ENCODE measurements around the gene POP7. TPM values are rescaled to one million over a fixed set of nuclear protein-coding genes. Genes with fewer than 3 reads are reported as not detected.
A peak's percentile ranks its signal among the peaks of the same experiment; 100 is the strongest.

Gene POP7
- total and polyA plus RNA-seq, 2 of the 4 experiments (the other 2 are of a cell fraction) = 14.9 to 38.0 TPM

DNA sequence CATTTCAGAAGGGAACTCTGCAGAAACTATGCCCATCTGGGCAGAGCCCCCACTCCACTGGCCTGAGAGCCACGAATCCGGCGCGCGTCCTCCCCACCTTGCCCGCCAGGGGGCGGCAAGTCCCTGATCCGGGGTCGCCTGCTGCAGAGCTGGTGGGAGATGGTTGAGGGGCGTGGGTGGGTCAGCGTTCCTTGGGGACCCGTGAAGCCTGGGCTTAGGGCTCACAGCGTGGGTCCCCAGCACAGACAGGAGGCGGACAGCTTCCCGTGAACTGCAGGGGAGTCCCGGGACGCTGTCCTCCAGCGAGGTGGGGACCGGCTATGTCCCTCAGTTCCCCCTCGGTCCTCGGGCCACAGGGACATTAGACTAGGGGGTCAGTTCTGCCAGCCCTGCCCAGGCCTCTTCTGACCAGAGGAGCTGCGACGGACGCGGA, 585 bp upstream of the POP7 start:
- peak overlapping the region; percentile 80 for H4K91ac ChIP-seq (ENCODE audit: insufficient read depth, low read depth, low read length)
- in situ Hi-C loops (cut with MboI; ENCODE audit: low sequenced_read_pairs) = loop anchor here (5.0 to 25.0 kb wide), 3 partner anchors 119 to 357 kb away; partner anchors contain the start of gene EPHB4
- POLR2A ChIA-PET (ENCODE audit: unreplicated experiment) = interaction anchor here (1.1 to 1.3 kb wide), 2 partner anchors 170 to 184 kb away, joined by 3 to 5 read pairs; partner anchors contain the start of genes SRRT and UFSP1
- CTCF ChIA-PET = interaction anchor here (0.7 to 2.4 kb wide), 17 partner anchors 9 to 189 kb away, joined by 3 to 27 read pairs (median 4); partner anchors contain the start of genes EPHB4 and SLC12A9
- peak overlapping the region; percentile 85 for H3K4me3 ChIP-seq (ENCODE audit: insufficient read depth, low read depth, low read length)
- 1% methylated on average over 12 of the region's 25 CpGs; no CpG with 5 or more reads in 1 of the 2 experiments for WGBS, 2 experiments (ENCODE audit: extremely low coverage in 2 of 2, insufficient read length in 1 of 2)
- H2AFZ ChIP-seq (replicated peaks; ENCODE audit: low read length, poor library complexity) = peak overlapping the region; percentile 100
- H2BK15ac ChIP-seq (ENCODE audit: low read depth, low read length) = no peak overlapping the region
- peak overlapping the region; percentile 3 for H2BK5ac ChIP-seq (ENCODE audit: low read depth, low read length, poor library complexity, severe bottlenecking)
- peak overlapping the region; percentile 50 for H3K14ac ChIP-seq (replicated peaks; ENCODE audit: low read depth, low read length)
- H3K9ac ChIP-seq (ENCODE audit: low read depth, low read length) = peak overlapping the region; percentile 66
- peak overlapping the region; percentile 68; the same call in 1 of the 2 replicates for H2AK5ac ChIP-seq (ENCODE audit: low read depth, low read length)
- ATAC-seq (ENCODE audit: low read depth) = peak; percentile 80
- peaks cover 2% of the 10 kb centered on the region; the same call in 1 of the 2 replicates for H3K27me3 ChIP-seq (ENCODE audit: control insufficient read depth, insufficient read depth, low read length)
- BruUV-seq (replicated peaks) = no TSS peak
- H2BK20ac ChIP-seq (ENCODE audit: low read depth, low read length) = no peak overlapping the region
- TF ChIP-seq SMC3 (IDR thresholded peaks at IDR 0.05; ENCODE audit: low read depth, low read length) (peak; percentile 87), CTCF (conservative IDR thresholded peaks at IDR 0.05; ENCODE audit: low read depth, low read length) (peak; percentile 84), RAD21 (IDR thresholded peaks at IDR 0.05; ENCODE audit: low read length) (peak; percentile 74), NFE2L2 (IDR thresholded peaks at IDR 0.05; ENCODE audit: low read depth, low read length) (no peak), MAFK (IDR thresholded peaks at IDR 0.05; ENCODE audit: low read depth, low read length) (no peak), MXI1 (IDR thresholded peaks at IDR 0.05; ENCODE audit: borderline replicate concordance, low read depth, low read length) (peak; percentile 64; the same call in 1 of the 2 replicates), MAZ (IDR thresholded peaks at IDR 0.05; ENCODE audit: borderline replicate concordance, low read depth, low read length) (peak; percentile 53), FOS (IDR thresholded peaks at IDR 0.05; ENCODE audit: low read depth, low read length) (no peak)
- peak overlapping the region; percentile 89 for H3K4me2 ChIP-seq (ENCODE audit: low read depth, low read length)
- peak overlapping the region; percentile 87 for H2AK9ac ChIP-seq (replicated peaks; ENCODE audit: low read depth, low read length, poor library complexity)
- no peaks in the 10 kb centered on the region; the same call in 1 of the 2 replicates for H4K20me1 ChIP-seq (ENCODE audit: insufficient read depth, low read length)
- no peaks in the 10 kb centered on the region for H3K9me3 ChIP-seq (ENCODE audit: control insufficient read depth, insufficient read depth, low read length)
- H3K4ac ChIP-seq (ENCODE audit: low read depth, low read length) = peak overlapping the region; percentile 82
- H3K4me1 ChIP-seq (ENCODE audit: control insufficient read depth, insufficient read depth, low read length) = peaks cover 4% of the 10 kb centered on the region; the same call in 1 of the 2 replicates
- DNase-seq = peak; percentile 59
- no peaks in the 10 kb centered on the region for H3K36me3 ChIP-seq (ENCODE audit: control insufficient read depth, insufficient read depth, low read length)
- intact Hi-C loops (cut with micrococcal nuclease) = loop anchor here (1.0 to 2.0 kb wide), 4 partner anchors 19 to 147 kb away; partner anchors contain the start of genes EPHB4 and SLC12A9
- H3K56ac ChIP-seq (ENCODE audit: extremely low read depth, insufficient read depth, low read length) = peak overlapping the region; percentile 36; the same call in 1 of the 2 replicates
- no peaks in the 10 kb centered on the region for H3K9me1 ChIP-seq (ENCODE audit: insufficient read depth, low read length)
- H3K18ac ChIP-seq (ENCODE audit: low read depth, low read length) = no peak overlapping the region; the same call in 1 of the 2 replicates
- H3K79me1 ChIP-seq (ENCODE audit: low read depth in 1 of 2, low read length in 2 of 2) = peaks cover 13 to 23% of the 10 kb centered on the region in 2 experiments
- dilution Hi-C loops (cut with HindIII; ENCODE audit: low sequenced_read_pairs, unreplicated experiment) = no loop called here
- peak overlapping the region; percentile 4 for H4K5ac ChIP-seq (ENCODE audit: low read depth, low read length)
- no peak overlapping the region for H3K23ac ChIP-seq (ENCODE audit: low read depth, low read length)
- no peak overlapping the region for H2BK120ac ChIP-seq (ENCODE audit: low read depth, low read length)
- peak overlapping the region; percentile 77 to 87 for H4K8ac ChIP-seq (ENCODE audit: low read depth in 2 of 2, low read length in 2 of 2)
- H3K27ac ChIP-seq (ENCODE audit: insufficient read depth, low read length) = peak overlapping the region; percentile 39

Data from IMR-90 (cell line).